BLaER1 (cell line): ENCODE data around the gene ISYNA1.

Experiments used
- H3K27ac ChIP-seq: shearing (Covaris generic); formaldehyde crosslinking; 2 replicates; pipeline ENCODE4 v1.8.1; 2022
- H3K27me3 ChIP-seq: shearing (Covaris generic); formaldehyde crosslinking; 2 replicates; pipeline ENCODE4 v1.8.1; 2022
- H3K36me3 ChIP-seq: shearing (Covaris generic); formaldehyde crosslinking; 2 replicates; pipeline ENCODE4 v1.8.1; 2022
- H3K4me1 ChIP-seq: shearing (Covaris generic); formaldehyde crosslinking; 2 replicates; pipeline ENCODE4 v1.8.1; 2022
- H3K4me2 ChIP-seq: shearing (Covaris generic); formaldehyde crosslinking; 2 replicates; pipeline ENCODE4 v1.8.1; 2022
- H3K4me3 ChIP-seq: shearing (Covaris generic); formaldehyde crosslinking; 2 replicates; pipeline ENCODE4 v1.8.1; 2022
- H3K9ac ChIP-seq: shearing (Covaris generic); formaldehyde crosslinking; 2 replicates; pipeline ENCODE4 v1.8.1; 2022
- H3K9me3 ChIP-seq: shearing (Covaris generic); formaldehyde crosslinking; 2 replicates; pipeline ENCODE4 v1.8.1; 2022
- H4K20me1 ChIP-seq: shearing (Covaris generic); formaldehyde crosslinking; 2 replicates; pipeline ENCODE4 v1.8.1; 2022
- Cebpa-rat ChIP-seq: shearing (Covaris generic); IDR thresholded peaks from 2 replicates; pipeline ENCODE4 v1.8.1; 2022

ISYNA1 gene

DNA sequence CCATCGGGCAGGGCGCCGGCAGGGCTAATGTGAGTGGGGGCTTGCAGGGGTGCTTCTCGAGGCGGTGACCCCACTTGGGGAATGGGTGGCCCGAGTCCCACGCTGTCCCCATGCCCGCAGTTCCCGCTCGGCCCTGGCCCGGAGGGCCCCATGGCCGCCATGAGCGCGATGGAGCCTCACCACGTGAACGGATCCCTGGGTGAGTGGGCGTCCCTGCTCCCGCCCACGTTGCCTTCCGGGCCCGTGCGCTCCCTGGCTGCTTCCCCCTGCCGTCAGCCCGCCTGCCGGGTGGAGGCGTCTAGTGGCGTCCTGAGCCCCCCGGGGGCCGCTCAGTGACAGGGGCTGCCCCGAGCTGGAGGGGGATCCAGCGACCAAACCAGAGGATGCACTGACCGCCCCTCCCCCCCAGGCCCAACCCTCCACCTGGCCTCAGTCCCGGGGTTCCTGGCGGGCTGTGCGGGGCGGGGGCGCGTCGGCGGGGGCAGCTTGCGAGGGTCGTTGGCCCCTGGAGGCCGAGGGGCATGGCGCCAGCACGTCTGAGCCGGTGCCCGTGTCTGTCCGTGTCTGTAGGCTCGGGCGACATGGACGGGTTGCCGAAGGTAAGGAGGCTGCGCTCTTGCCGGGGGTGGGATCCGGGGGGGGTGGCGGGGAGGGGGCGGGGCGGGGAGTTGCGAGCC lies 4.8 kb downstream of the ISYNA1 start:
- H3K9me3 ChIP-seq: no peaks in the 10 kb centered on the region
- peaks cover 75% of the 10 kb centered on the region for H3K4me1 ChIP-seq
- H3K4me3 ChIP-seq: peak overlapping the region; percentile 76
- peak overlapping the region; percentile 96 for H3K4me2 ChIP-seq
- peak overlapping the region; percentile 88 for H3K27ac ChIP-seq
- H3K36me3 ChIP-seq: peaks cover 27% of the 10 kb centered on the region
- peaks cover 36% of the 10 kb centered on the region for H4K20me1 ChIP-seq
- no peak for TF ChIP-seq Cebpa-rat
- no peaks in the 10 kb centered on the region for H3K27me3 ChIP-seq
- peak overlapping the region; percentile 84 for H3K9ac ChIP-seq

DNA sequence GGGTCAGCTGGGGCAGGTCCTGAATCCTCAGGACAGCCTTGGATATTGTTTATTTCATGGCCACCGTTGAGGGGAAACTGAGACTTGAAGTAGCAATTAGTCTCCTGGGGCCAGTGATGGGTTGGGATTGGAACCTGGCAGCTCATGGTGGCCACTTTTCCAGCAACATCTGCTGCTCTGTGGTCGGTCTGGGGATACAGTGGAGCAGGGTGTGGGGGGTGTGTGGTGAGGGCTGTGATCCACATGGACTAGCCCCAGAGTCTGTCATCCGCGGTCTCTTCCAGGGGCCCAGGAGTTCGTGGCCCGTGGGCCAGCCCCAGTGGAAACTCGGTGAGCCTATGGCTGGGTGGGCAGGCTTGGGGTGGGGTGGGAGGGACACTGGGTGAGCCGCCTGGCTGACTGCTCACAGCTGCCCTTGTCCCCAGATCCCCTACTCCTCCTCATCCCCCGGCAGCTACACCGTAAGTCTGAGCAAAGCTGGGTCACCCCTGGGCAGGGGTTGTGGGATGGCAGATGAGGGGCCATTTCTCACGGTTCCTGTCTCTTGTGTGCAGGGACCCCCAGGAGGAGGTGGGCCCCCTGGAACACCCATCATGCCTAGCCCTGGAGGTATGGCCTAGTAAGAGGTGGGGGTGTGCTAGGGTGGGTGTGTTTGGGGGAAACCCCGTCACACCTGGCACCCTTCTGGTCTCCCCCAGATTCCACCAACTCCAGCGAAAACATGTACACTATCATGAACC lies 5.5 kb downstream of the ISYNA1 start:
- Histone ChIP-seq H3K9me3 (no peaks in the 10 kb centered on the region), H3K36me3 (peaks cover 27% of the 10 kb centered on the region), H3K4me3 (peak overlapping the region; percentile 76), H3K9ac (peak overlapping the region; percentile 84), H3K27ac (peak overlapping the region; percentile 88), H3K4me1 (peaks cover 81% of the 10 kb centered on the region), H3K4me2 (peak overlapping the region; percentile 96), H3K27me3 (no peaks in the 10 kb centered on the region), H4K20me1 (peaks cover 40% of the 10 kb centered on the region)
- TF ChIP-seq Cebpa-rat: no peak

DNA sequence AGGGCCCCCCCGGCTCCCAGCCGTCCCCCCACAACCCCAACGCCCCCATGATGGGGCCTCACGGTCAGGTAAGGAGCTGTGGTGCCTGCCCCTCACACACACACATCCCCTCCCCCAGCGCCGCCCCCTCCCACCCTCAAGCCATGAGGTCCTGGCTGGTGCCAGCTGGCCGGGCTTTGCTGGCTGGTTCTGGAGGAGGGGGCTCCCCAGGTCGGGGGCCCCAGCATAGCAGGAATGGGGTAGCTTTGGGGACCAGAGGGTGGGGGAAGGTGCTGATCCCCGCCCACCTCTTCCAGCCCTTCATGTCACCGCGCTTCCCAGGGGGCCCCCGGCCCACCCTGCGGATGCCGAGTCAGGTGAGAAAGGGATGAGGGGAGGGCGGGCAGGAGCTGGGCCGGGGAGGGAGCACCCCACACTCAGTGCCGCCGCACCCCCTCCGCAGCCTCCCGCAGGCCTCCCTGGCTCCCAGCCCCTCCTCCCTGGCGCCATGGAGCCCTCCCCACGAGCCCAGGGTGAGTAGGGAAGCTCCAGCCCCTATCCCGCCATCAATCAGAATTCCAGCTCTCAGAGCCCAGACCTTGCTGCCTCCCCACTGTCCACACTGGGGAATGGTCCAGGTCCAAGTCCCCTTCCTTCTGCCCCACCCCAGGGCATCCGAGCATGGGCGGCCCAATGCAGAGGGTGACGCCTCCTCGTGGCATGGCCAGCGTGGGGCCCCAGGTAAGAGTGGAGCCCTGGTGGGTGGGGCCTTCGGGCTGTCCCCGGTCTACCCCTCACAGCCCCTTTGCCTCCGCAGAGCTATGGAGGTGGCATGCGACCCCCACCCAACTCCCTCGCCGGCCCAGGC lies 6.4 kb downstream of the ISYNA1 start:
- Histone ChIP-seq H3K4me2 (peak overlapping the region; percentile 96), H3K27me3 (no peaks in the 10 kb centered on the region), H3K4me3 (no peak overlapping the region; the same call in 1 of the 2 replicates), H3K27ac (peak overlapping the region; percentile 88), H3K9ac (0 out of 2 replicates have a peak overlapping the region, but pooled peaks have one; percentile 53), H3K4me1 (peaks cover 85% of the 10 kb centered on the region), H3K36me3 (peaks cover 31% of the 10 kb centered on the region), H4K20me1 (peaks cover 45% of the 10 kb centered on the region), H3K9me3 (no peaks in the 10 kb centered on the region)
- TF ChIP-seq Cebpa-rat: no peak

DNA sequence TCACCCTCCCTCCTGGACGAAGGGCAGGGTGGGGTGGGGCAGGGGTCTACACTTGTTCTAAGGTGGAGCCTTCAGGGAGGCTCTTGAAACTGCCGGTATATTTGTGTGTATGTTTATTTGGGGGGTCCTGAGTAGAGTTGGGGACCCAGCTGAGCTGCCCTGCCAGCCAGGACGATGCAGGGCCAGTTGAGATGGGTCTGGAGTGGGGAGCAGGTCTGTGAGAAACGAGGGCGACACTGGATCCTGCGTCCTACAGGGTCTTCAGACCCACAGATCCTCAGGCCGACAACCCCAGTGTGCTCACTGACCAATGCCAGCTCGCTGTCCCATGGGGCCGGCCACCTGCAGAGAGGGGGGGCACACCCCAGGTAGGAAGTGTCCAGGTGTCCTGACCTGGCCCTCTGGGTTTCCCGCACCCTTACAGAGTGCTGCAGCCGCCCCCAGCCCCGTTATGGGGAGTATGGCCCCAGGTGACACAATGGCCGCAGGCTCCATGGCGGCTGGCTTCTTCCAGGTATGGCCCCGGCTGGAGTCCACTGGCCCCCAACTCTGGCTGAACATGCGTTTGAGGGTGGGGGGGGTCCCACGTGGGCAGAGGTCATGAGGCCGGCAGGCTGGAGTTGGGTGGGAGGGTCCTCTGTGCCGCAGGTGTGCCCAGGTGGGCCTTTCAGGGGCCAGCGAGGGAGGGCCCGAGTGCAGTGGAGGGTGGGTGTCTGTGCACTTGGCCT lies 7.4 kb downstream of the ISYNA1 start:
- peaks cover 85% of the 10 kb centered on the region for H3K4me1 ChIP-seq
- H3K27me3 ChIP-seq: no peaks in the 10 kb centered on the region
- peak overlapping the region; percentile 68; the same call in 1 of the 2 replicates for H3K9ac ChIP-seq
- H3K4me2 ChIP-seq: peak overlapping the region; percentile 98
- peaks cover 22% of the 10 kb centered on the region for H3K36me3 ChIP-seq
- peaks cover 45% of the 10 kb centered on the region for H4K20me1 ChIP-seq
- H3K9me3 ChIP-seq: no peaks in the 10 kb centered on the region
- no peak for TF ChIP-seq Cebpa-rat
- peak overlapping the region; percentile 85 for H3K27ac ChIP-seq
- H3K4me3 ChIP-seq: peak overlapping the region; percentile 58; the same call in 1 of the 2 replicates

DNA sequence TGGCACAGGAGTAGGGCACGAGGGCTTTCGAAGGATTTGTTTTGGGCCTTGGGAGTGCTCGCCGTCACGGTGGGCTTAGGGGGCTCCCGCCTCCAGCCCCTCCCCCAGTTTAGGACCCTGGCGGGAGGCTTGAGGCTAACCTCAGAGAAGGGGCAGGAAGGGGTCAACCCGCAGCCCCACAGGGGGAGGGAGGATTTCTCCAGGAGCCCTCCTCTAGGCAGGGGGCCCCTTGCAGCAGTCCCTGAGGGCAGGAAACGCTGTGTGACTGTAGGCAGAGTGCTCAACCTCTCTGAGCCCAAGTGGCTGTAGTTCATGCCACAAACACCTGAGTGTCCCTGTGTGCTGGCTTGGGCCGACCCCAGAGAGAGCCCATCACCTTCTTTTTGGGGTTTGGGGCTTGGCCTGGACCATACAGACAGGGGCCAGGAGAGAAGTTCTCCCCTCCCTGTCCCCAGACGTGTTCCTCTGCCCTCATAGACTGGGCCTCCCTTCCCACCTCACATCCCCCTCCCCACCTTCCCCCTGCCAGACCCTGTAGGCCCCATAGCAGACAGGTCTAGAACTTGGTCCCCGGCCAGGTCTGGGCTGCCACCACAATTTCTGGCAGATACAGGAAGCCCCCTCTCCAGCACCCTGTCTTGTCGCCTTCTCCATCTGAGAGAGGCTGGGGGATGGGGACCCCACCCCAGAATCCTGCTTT lies 8.1 kb downstream of the ISYNA1 start:
- TF ChIP-seq Cebpa-rat: no peak
- Histone ChIP-seq H4K20me1 (peaks cover 45% of the 10 kb centered on the region), H3K4me2 (peak overlapping the region; percentile 98), H3K9ac (peak overlapping the region; percentile 68), H3K4me3 (peak overlapping the region; percentile 58), H3K27me3 (no peaks in the 10 kb centered on the region), H3K4me1 (peaks cover 85% of the 10 kb centered on the region), H3K36me3 (peaks cover 14% of the 10 kb centered on the region; the same call in 1 of the 2 replicates), H3K27ac (peak overlapping the region; percentile 85), H3K9me3 (no peaks in the 10 kb centered on the region)

DNA sequence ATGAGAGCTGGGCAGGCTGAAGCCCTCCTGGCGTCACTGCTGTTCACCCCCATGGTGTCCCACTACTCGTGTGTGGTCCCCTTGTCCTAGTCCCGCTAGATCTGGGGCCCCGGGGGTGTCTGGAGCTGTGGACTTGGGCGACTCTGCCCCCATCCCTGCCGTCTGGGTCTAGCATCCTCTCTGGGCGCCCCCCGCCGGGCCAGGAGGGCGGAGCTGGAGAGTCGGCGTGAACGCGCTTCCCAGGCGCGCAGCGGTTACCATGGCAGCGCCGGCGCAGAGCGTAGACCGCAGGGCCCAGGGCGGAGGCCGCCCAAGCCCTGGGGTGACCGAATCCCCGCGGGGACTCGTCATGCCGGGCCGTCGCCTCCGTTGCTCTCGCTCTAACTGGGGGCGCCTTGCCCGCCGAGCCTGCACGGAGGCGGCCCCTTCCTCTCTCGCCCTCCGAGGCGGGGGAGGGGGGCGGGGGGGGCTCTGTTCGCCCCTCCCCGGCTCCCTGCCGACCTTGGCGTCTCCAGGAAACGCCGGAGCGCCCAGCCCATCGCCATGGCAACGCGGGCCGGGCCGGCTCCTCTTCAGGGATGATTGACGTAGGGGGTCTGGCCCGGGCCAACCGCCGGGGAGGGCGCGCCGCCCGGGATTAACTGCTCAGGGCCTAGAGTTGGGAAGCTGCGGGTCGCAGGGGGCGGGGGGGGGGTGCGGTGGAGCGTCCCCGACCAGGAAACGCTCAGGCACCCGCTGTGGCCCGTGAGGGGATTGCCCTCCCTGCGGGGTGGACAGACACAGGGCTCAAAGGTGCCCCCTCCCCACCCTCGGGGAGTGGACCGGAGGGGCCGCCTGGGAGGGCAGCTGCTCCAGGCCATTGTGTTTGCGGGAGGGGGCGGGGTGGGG lies 8.9 kb downstream of the ISYNA1 start:
- Histone ChIP-seq H3K9me3 (no peaks in the 10 kb centered on the region), H3K4me3 (peak overlapping the region; percentile 58), H3K9ac (peak overlapping the region; percentile 68), H4K20me1 (peaks cover 43% of the 10 kb centered on the region), H3K4me2 (peak overlapping the region; percentile 98), H3K27ac (peak overlapping the region; percentile 85), H3K36me3 (peaks cover 9% of the 10 kb centered on the region; the same call in 1 of the 2 replicates), H3K27me3 (no peaks in the 10 kb centered on the region), H3K4me1 (peaks cover 85% of the 10 kb centered on the region)
- no peak for TF ChIP-seq Cebpa-rat

DNA sequence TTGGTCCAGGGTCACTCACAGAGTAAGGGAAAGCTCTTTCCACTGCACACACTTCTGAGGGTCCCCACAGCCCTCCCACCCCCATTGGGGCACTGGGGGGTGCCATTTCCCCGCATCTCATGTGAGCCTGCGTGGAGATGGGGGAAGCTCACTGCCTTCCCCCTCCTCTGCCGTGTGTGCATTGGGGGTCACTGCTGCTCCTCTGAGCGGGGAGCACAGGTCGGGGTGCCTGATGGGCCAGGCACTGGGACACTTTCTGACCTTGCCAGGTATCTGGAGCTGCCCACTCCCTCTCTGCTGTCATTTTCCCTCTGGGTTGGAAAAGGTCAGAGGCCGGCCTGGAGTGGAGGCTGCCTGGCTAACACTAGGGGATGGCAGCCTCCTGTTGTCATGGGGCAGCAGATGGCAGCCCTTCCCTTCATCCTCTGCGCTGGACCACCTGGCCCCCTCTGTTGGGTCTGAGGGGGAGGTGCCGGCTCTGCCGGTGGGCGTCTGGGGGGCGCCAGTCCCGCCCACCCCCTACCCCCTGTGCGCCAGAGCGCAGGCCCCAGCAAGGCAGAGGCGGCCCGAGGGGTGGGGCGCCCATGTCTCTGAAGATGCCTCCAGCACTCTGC lies 9.7 kb downstream of the ISYNA1 start:
- H3K9me3 ChIP-seq: no peaks in the 10 kb centered on the region
- peaks cover 91% of the 10 kb centered on the region for H3K4me1 ChIP-seq
- H3K4me2 ChIP-seq: peak overlapping the region; percentile 98
- H3K9ac ChIP-seq: no peak overlapping the region
- H3K4me3 ChIP-seq: no peak overlapping the region
- peak overlapping the region; percentile 56 for H3K27ac ChIP-seq
- no peaks in the 10 kb centered on the region for H3K27me3 ChIP-seq
- H3K36me3 ChIP-seq: peaks cover 9% of the 10 kb centered on the region; the same call in 1 of the 2 replicates
- TF ChIP-seq Cebpa-rat: no peak
- H4K20me1 ChIP-seq: peaks cover 50% of the 10 kb centered on the region
